A549 (cell line): ENCODE results near the gene EVPLL.
"Not testable (repeated sequence)": the region's sequence is repeated elsewhere in the genome, so short reads cannot be mapped to it uniquely, and the experiment has no call there.

Experiments used
- MYC ChIP-seq: IDR thresholded peaks from 2 replicates; pipeline ENCODE4 v1.6.1; 2012; ENCODE audit warnings: mild to moderate bottlenecking, inconsistent platforms, low read length, improper control_type of control experiment, borderline replicate concordance
- NR3C1 ChIP-seq: fragments of >200 bp; sonication (Bioruptor Twin); formaldehyde crosslinking; IDR thresholded peaks from 3 replicates; pipeline ENCODE4 v1.6.1; 2017

- TF ChIP-seq NR3C1, MYC: not testable (repeated sequence)
Observed at GRCh38 chr17:18432206-18432605, 54.6 kb downstream of the EVPLL start.
